Left lung (tissue), 10 donors: ENCODE data around the gene MTG1. TPM values are rescaled to one million over a fixed set of nuclear protein-coding genes. Genes with fewer than 3 reads are reported as not detected.

ENCODE experiments used
- ATAC-seq: fragments of 200-7000 bp; cut with Tn5 transposase; one replicate; pipeline ENCODE4 v1.9.1; 2020; ENCODE audit warnings: moderate library complexity
- DNase-seq, 4 donors: peaks; one replicate each; pipeline ENCODE4 v3.0.0-alpha.2; 2013 to 2020
- H3K27ac ChIP-seq, 2 donors: fragments of 200-600 bp; sonication (generic) in 1 of 2; one replicate each; pipeline versions ENCODE4 v1.5.0 to v1.8.0; 2020 to 2021
- H3K27me3 ChIP-seq, 2 donors: fragments of 200-600 bp; sonication (generic) in 1 of 2; one replicate each; pipeline versions ENCODE4 v1.5.0 to v1.8.0; 2020 to 2021
- H3K36me3 ChIP-seq, 2 donors: fragments of 200-600 bp; sonication (generic) in 1 of 2; one replicate each; pipeline versions ENCODE4 v1.5.0 to v1.8.0; 2020 to 2021
- H3K4me1 ChIP-seq, 2 donors: fragments of 200-600 bp; one replicate each; pipeline ENCODE4 v1.8.0; 2021
- H3K4me3 ChIP-seq, 2 donors: fragments of 200-600 bp; sonication (generic) in 1 of 2; one replicate each; pipeline versions ENCODE4 v1.5.0 to v1.8.0; 2020 to 2021; ENCODE audit warnings: mild to moderate bottlenecking in 1 of 2
- H3K9me3 ChIP-seq, 2 donors: fragments of 200-600 bp; sonication (generic) in 1 of 2; one replicate each; pipeline versions ENCODE4 v1.5.0 to v1.8.0; 2020 to 2021
- CTCF ChIP-seq, 2 donors: fragments of 200-600 bp; sonication (generic) in 1 of 2; IDR thresholded peaks; one replicate each; pipeline versions ENCODE4 v1.5.0 to v1.8.0; 2021; ENCODE audit warnings: antibody characterized with exemption in 2 of 2
- intact Hi-C, 2 donors: fragments of 100-400 bp; cut with DNase I; formaldehyde crosslinking; loops; one replicate each; pipeline versions ENCODE4 v1.11.2 to v1.14.2; 2022
- polyA plus RNA-seq, 6 donors: library from polyadenylated mRNA; unstranded; fragments of 120-200 nt; gene quantifications; one replicate each; pipeline ENCODE4 v1.2.1, GENCODE V29; 2013; ENCODE audit not compliant: insufficient read length in 6 of 6
- total RNA-seq, 2 donors: library from RNA; stranded (reverse); fragmentation: NEBNext Ultra II Directional; extraction: Animal tissue kit (Norgen Biotek cat#: 25700); gene quantifications; one replicate each; pipeline ENCODE4 v1.2.1, GENCODE V29; 2021
- donor health status: DM: no; HTN: yes; CAD: no.
- donor health status: DM: no; HTN: no; CAD: no.

The MTG1 gene
- total and polyA plus RNA-seq, 8 donors = 31.5 to 75.1 (median 60.3) TPM

- DNase-seq = peak in 1 of 4 donors; percentile 72
Measured at GRCh38 chr10:133445751-133446708, 52.1 kb downstream of the MTG1 start.

DNA sequence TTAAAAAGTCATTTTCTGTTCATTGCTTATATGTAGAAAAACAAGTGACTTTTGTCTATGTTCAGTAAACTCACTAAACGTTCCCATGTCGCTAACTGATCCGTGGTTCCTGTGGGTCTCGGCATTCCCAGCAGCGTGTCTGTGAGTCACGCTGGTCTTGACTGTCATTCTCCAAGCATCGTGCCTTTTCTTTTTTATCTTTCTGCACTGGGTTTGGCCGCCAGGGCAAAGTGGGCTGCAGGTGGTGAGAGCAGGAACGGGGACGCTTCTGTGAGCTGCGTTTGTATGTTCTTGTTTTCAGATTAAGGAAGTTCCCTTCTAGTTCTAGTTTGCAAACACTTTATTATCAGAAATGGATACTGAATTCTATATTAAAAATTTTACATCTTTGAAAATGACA is 53.0 kb downstream of the MTG1 start:
- intact Hi-C loops = no loop called here
- DNase-seq = no peak
- H3K27me3 ChIP-seq = no peaks in the 10 kb centered on the region
- no peaks in the 10 kb centered on the region for H3K36me3 ChIP-seq
- TF ChIP-seq CTCF (IDR thresholded peaks at IDR 0.05) = no peak
- no peak for ATAC-seq
- H3K4me3 ChIP-seq = no peak overlapping the region
- H3K27ac ChIP-seq = no peak overlapping the region
- peaks cover 0 to 45% of the 10 kb centered on the region in 2 donors for H3K9me3 ChIP-seq
- no peaks in the 10 kb centered on the region for H3K4me1 ChIP-seq

More at GRCh38 chr10:133445751-133446708, 52.1 kb downstream of the MTG1 start:
- intact Hi-C loops = no loop called here
- no peaks in the 10 kb centered on the region for H3K4me1 ChIP-seq
- no peaks in the 10 kb centered on the region for H3K36me3 ChIP-seq
- no peak for ATAC-seq
- peaks cover 0 to 45% of the 10 kb centered on the region in 2 donors for H3K9me3 ChIP-seq
- no peak overlapping the region for H3K4me3 ChIP-seq
- no peaks in the 10 kb centered on the region for H3K27me3 ChIP-seq
- TF ChIP-seq CTCF (IDR thresholded peaks at IDR 0.05) = no peak
- H3K27ac ChIP-seq = no peak overlapping the region

- H3K27ac ChIP-seq = no peak overlapping the region
- no peak for DNase-seq
- no peaks in the 10 kb centered on the region for H3K4me1 ChIP-seq
- ATAC-seq = no peak
- no peak overlapping the region for H3K4me3 ChIP-seq
- no peaks in the 10 kb centered on the region for H3K27me3 ChIP-seq
- intact Hi-C loops = no loop called here
- no peaks in the 10 kb centered on the region for H3K36me3 ChIP-seq
- H3K9me3 ChIP-seq = peaks cover 0 to 45% of the 10 kb centered on the region in 2 donors
- TF ChIP-seq CTCF (IDR thresholded peaks at IDR 0.05) = no peak
Measured at GRCh38 chr10:133448120-133448519, 54.2 kb downstream of the MTG1 start.

DNA sequence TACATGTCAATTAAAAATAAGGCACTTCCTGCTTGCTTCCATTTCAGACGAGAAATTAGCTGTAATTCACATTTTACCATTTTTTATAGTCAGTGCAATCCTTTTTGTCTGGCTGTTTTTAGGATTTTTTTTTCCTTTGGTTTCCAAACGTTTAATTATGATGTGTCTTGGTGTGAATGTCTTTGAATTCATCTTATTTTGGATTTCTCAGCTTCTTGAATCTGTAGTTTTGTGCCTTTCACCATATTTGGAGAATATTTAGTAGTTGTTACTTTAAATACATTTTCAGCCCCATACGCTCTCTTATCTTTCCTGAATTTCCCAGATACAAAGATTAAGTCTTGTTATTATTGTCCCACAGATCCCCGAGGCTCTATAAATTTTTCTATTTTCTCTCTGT is 57.4 kb downstream of the MTG1 start:
- H3K9me3 ChIP-seq = peaks cover 0 to 33% of the 10 kb centered on the region in 2 donors
- no peak for DNase-seq
- H3K27me3 ChIP-seq = no peaks in the 10 kb centered on the region
- ATAC-seq = no peak
- H3K4me3 ChIP-seq = no peak overlapping the region
- no peaks in the 10 kb centered on the region for H3K36me3 ChIP-seq
- H3K4me1 ChIP-seq = no peaks in the 10 kb centered on the region
- intact Hi-C loops = no loop called here
- no peak for TF ChIP-seq CTCF (IDR thresholded peaks at IDR 0.05)
- no peak overlapping the region for H3K27ac ChIP-seq

DNA sequence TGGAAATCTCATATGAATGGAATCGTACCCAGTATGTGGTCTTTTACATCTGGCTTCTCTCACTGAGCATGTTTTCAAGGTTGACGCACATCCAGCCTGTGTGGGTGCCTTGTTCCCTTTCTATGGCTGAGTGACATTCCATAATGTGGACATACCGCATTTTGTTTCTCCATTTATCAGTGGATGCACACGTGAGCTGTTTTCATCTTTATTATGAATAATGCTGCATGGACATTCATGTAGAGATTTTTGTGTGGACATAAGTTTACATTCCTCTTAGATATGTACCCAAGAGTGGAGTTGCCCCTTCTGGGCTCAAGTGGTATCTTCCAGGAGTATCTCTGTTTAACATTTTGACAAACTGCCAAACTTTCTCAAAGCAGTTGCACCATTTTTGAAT is 58.5 kb downstream of the MTG1 start:
- Histone ChIP-seq H3K9me3 (peaks cover 0 to 22% of the 10 kb centered on the region in 2 donors), H3K4me1 (no peaks in the 10 kb centered on the region), H3K27ac (no peak overlapping the region), H3K27me3 (no peaks in the 10 kb centered on the region), H3K4me3 (no peak overlapping the region), H3K36me3 (no peaks in the 10 kb centered on the region)
- intact Hi-C loops = no loop called here
- TF ChIP-seq CTCF (IDR thresholded peaks at IDR 0.05) = no peak
- DNase-seq = no peak
- ATAC-seq = no peak
